PC-3 (cell line): ENCODE results near the gene TNRC6C. TPM values are rescaled to one million over a fixed set of nuclear protein-coding genes. Genes with fewer than 3 reads are reported as not detected.
"Not testable (repeated sequence)": the region's sequence is repeated elsewhere in the genome, so short reads cannot be mapped to it uniquely, and the experiment has no call there.

Experiments used
- ATAC-seq: fragments of 200-7000 bp; cut with Tn5 transposase; 2 replicates; pipeline ENCODE4 v1.9.1; 2020; ENCODE audit warnings: mild to moderate bottlenecking, moderate library complexity
- BruUV-seq: library from RNA; stranded (reverse); fragments of 400-500 nt; replicated peaks from 2 replicates; lab custom pipeline; 2021; lab: Mats Ljungman, UMichigan
- CTCF ChIA-PET: fragments of 300-600 bp; sonication (Branson Sonifier 250); formaldehyde crosslinking; loops from one replicate; lab custom pipeline; 2022; ENCODE audit warnings: antibody characterized with exemption; lab: Charles Lee
- POLR2A ChIA-PET: fragments of 300-600 bp; sonication (Branson Sonifier 250); formaldehyde crosslinking; loops from one replicate; lab custom pipeline; 2022; ENCODE audit warnings: antibody characterized with exemption; ENCODE audit not compliant: unreplicated experiment; lab: Charles Lee
- DNase-seq: peaks from one replicate; pipeline ENCODE4 v3.0.0-alpha.2; 2015
- H2AFZ ChIP-seq: fragments of 300-600 bp; sonication (generic); 2 replicates; pipeline ENCODE4 v1.6.0; 2016; ENCODE audit warnings: antibody characterized with exemption, low read length
- H3F3A ChIP-seq: fragments of 300-600 bp; sonication (generic); one replicate; pipeline ENCODE4 v1.6.0; 2017; ENCODE audit warnings: antibody characterized with exemption, low read length, control low read depth, mild to moderate bottlenecking; ENCODE audit not compliant: unreplicated experiment
- H3K27ac ChIP-seq: fragments of 300-600 bp; sonication (generic); 2 replicates; pipeline ENCODE4 v1.5.1; 2016; ENCODE audit warnings: mild to moderate bottlenecking, low read length
- H3K27me3 ChIP-seq: fragments of 300-600 bp; sonication (generic); 2 replicates; pipeline ENCODE4 v1.6.1; 2016; ENCODE audit warnings: low read length, mixed read lengths
- H3K36me3 ChIP-seq: fragments of 300-600 bp; sonication (generic); 2 replicates; pipeline ENCODE4 v1.6.1; 2016; ENCODE audit warnings: low read depth, mixed run types, low read length, mixed read lengths
- H3K4me1 ChIP-seq: fragments of 300-600 bp; sonication (generic); 2 replicates; pipeline ENCODE4 v1.5.1; 2016; ENCODE audit warnings: low read length; ENCODE audit not compliant: insufficient read depth
- H3K4me2 ChIP-seq: fragments of 300-600 bp; sonication (generic); 2 replicates; pipeline ENCODE4 v1.6.0; 2016; ENCODE audit warnings: low read length
- H3K4me3 ChIP-seq: fragments of 300-600 bp; sonication (generic); 2 replicates; pipeline ENCODE4 v1.5.1; 2016; ENCODE audit warnings: mild to moderate bottlenecking, low read length, mixed read lengths
- H3K79me2 ChIP-seq: fragments of 300-600 bp; sonication (generic); 2 replicates; pipeline ENCODE4 v1.6.1; 2017; ENCODE audit warnings: low read length, mixed read lengths
- H3K9ac ChIP-seq: fragments of 300-600 bp; sonication (generic); 2 replicates; pipeline ENCODE4 v1.6.0; 2016; ENCODE audit warnings: mild to moderate bottlenecking, low read length
- H3K9me2 ChIP-seq: fragments of 300-600 bp; sonication (generic); replicated peaks from 2 replicates; pipeline ENCODE4 v1.6.1; 2016; ENCODE audit warnings: mixed run types, low read length, mixed read lengths
- H3K9me3 ChIP-seq: fragments of 300-600 bp; sonication (generic); 2 replicates; pipeline ENCODE4 v1.6.1; 2016; ENCODE audit warnings: low read length, mixed read lengths
- H4K20me1 ChIP-seq: fragments of 300-600 bp; sonication (generic); 2 replicates; pipeline ENCODE4 v1.6.1; 2016; ENCODE audit warnings: low read length, mixed read lengths
- CTCF ChIP-seq: fragments of 300-600 bp; sonication (generic); conservative IDR thresholded peaks from 2 replicates; pipeline ENCODE4 v1.5.1; 2017; ENCODE audit warnings: antibody characterized with exemption, low read depth, mild to moderate bottlenecking, low read length
- EZH2 ChIP-seq: fragments of 300-600 bp; sonication (generic); IDR thresholded peaks from one replicate; pipeline ENCODE4 v1.6.1; 2017; ENCODE audit warnings: antibody characterized with exemption, mild to moderate bottlenecking, low read length; ENCODE audit not compliant: unreplicated experiment
- EZH2phosphoT487 ChIP-seq: fragments of 300-600 bp; sonication (generic); IDR thresholded peaks from 2 replicates; pipeline ENCODE4 v1.6.1; 2018; ENCODE audit warnings: mild to moderate bottlenecking, antibody characterized with exemption, low read length, borderline replicate concordance
- intact Hi-C: fragments of 100-400 bp; cut with micrococcal nuclease; formaldehyde crosslinking; loops from 2 replicates; pipeline ENCODE4 v1.9.0; 2023
- total RNA-seq: library from RNA; depleted of rRNA; stranded (reverse); fragments of >200 nt; gene quantifications from 2 replicates; pipeline ENCODE4 v1.2.3, GENCODE V29; 2014

The TNRC6C gene
- total RNA-seq, 1 experiment from 2014 or later, result 5.3 TPM

GRCh38 chr17:77973953-77974352, 15.4 kb downstream of the TNRC6C start:
- no peaks in the 10 kb centered on the region for H3F3A ChIP-seq
- H3K4me1 ChIP-seq, result no peaks in the 10 kb centered on the region
- H4K20me1 ChIP-seq, result no peaks in the 10 kb centered on the region
- peaks cover 75% of the 10 kb centered on the region for H3K27me3 ChIP-seq
- H3K36me3 ChIP-seq, result no peaks in the 10 kb centered on the region
- no peaks in the 10 kb centered on the region for H3K79me2 ChIP-seq
- H3K4me2 ChIP-seq, result no peak overlapping the region
- H3K4me3 ChIP-seq, result no peak overlapping the region
- intact Hi-C loops, result no loop called here
- BruUV-seq, result no TSS peak
- CTCF ChIA-PET, result no interaction called here
- TF ChIP-seq EZH2phosphoT487 (no peak), EZH2 (no peak), CTCF (no peak)
- H3K9me2 ChIP-seq, result no peaks in the 10 kb centered on the region
- no peak overlapping the region for H3K27ac ChIP-seq
- POLR2A ChIA-PET, result no interaction called here
- ATAC-seq (no peak), DNase-seq (no peak)
- H2AFZ ChIP-seq, result no peak overlapping the region
- H3K9me3 ChIP-seq, result no peaks in the 10 kb centered on the region
- no peak overlapping the region for H3K9ac ChIP-seq

GRCh38 chr17:77974396-77974795, 15.9 kb downstream of the TNRC6C start:
- POLR2A ChIA-PET, result no interaction called here
- Histone ChIP-seq H3K27ac (no peak overlapping the region), H3K27me3 (peaks cover 78% of the 10 kb centered on the region), H3F3A (no peaks in the 10 kb centered on the region), H3K36me3 (no peaks in the 10 kb centered on the region), H3K9me2 (no peaks in the 10 kb centered on the region), H3K9me3 (no peaks in the 10 kb centered on the region), H2AFZ (no peak overlapping the region), H3K79me2 (no peaks in the 10 kb centered on the region), H3K9ac (no peak overlapping the region), H3K4me3 (no peak overlapping the region), H4K20me1 (no peaks in the 10 kb centered on the region), H3K4me2 (no peak overlapping the region), H3K4me1 (no peaks in the 10 kb centered on the region)
- intact Hi-C loops, result no loop called here
- DNase-seq (no peak), ATAC-seq (no peak)
- no TSS peak for BruUV-seq
- no peak for TF ChIP-seq EZH2phosphoT487
- no peak for TF ChIP-seq EZH2
- TF ChIP-seq CTCF, result no peak
- CTCF ChIA-PET, result no interaction called here

- DNase-seq, intact Hi-C loops, H3K27ac ChIP-seq, H3K9me2 ChIP-seq, H3K9ac ChIP-seq, H3K4me3 ChIP-seq, BruUV-seq, H3K4me1 ChIP-seq, H4K20me1 ChIP-seq, CTCF ChIA-PET, ATAC-seq, H3K79me2 ChIP-seq, H3K9me3 ChIP-seq, H3K4me2 ChIP-seq, H3K36me3 ChIP-seq, POLR2A ChIA-PET, H2AFZ ChIP-seq, H3F3A ChIP-seq: not testable (repeated sequence)
- H3K27me3 ChIP-seq, result peaks cover 65% of the 10 kb centered on the region
Measured at GRCh38 chr17:77982430-77982829, 23.9 kb downstream of the TNRC6C start.
